Activated gamma-delta T cell treated with anti-CD3 and anti-CD28 coated beads, Interleukin-2, amount 50 U/mL, for 16 hours (primary cell): ENCODE measurements around the gene ZHX3.
"Not testable (repeated sequence)": the region's sequence is repeated elsewhere in the genome, so short reads cannot be mapped to it uniquely, and the experiment has no call there.

Source experiments
- DNase-seq: peaks from one replicate; pipeline ENCODE4 v3.0.0-alpha.2; 2020; ENCODE audit warnings: low read depth

ZHX3 gene

GRCh38 chr20:41330941-41331340 lies 13.4 kb upstream of the ZHX3 start:
- DNase-seq: no peak

DNA sequence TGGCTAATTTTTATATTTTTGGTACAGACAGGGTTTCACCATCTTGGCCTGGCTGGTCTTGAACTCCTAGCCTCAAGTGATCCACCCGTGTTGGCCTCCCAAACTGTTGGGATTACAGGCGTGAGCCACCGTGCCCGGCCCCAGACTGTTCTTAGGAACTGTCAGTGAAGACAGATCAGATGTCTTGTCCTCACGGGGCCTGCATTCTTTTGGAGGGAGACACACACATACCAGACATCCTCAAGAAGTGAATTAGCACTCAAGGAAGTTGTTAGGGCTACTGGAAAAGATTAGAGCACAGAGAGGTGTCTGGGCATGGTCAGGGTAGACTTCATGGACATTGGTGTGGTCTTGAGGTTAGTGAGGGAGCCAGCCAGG lies 12.8 kb upstream of the ZHX3 start:
- DNase-seq: no peak

DNA sequence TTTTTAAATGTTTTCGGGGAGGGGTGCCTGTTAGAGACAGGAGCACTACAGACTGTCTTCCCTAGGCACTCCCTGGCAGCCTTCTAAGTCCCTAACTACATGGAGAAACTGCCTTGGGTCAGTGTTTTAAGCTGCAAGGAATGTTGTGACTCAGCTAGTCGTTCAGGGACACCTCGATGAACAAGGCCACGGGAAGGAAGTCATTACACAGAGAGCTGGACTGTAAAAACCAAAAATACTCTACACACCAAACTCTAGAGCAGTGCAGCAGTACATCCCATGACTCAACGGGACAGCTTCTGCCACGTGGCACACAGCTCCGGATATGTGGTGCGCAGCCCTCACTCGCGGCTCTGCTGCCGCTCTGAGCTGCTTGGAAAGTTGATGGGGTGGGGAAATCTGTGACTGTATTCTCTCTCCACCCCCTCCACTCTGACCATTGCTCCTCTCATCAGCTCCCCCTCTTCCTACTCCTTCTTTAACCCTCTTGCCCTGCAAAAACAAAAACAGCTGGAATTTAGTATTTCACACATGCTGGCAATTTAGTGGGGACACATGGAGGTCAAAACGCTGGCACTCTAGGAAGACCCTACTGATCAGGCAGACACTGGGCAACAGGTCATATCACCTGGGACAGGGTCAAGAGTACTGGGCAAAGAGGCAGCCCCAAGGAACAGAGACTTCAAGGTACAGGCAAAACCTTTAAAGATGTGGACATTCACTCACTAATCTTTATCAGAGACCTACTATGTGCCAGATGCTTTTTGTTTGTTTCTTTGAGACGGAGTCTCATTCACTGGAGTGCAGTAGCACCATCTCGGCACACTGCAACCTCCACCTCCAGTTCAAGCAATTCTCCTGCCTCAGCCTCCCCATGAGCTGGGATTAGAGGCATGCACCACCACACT lies 12.2 kb upstream of the ZHX3 start:
- peak; percentile 43 for DNase-seq

GRCh38 chr20:41327178-41327577 lies 9.6 kb upstream of the ZHX3 start:
- DNase-seq: no peak

- DNase-seq: no peak
Measured at GRCh38 chr20:41320976-41321375, 3.4 kb upstream of the ZHX3 start.

DNA sequence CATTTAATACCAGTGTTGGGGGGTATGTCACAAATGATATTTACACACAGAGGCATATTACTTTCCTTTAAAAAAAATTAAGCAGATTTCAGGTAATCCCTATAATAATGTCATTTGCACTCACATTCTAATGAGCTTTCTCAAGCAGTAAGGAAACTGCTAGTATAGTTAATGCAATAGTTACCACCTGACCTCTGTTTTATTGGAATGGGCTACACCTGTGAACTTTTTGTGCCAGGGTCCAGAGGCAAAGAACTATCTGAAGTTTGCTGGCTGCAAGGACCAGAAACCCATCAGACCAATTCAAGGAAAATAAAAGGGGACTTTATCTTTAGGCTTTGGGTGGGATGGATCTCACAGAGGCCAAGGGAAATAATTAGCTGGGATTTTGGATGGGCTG lies 2.9 kb upstream of the ZHX3 start:
- no peak for DNase-seq

DNA sequence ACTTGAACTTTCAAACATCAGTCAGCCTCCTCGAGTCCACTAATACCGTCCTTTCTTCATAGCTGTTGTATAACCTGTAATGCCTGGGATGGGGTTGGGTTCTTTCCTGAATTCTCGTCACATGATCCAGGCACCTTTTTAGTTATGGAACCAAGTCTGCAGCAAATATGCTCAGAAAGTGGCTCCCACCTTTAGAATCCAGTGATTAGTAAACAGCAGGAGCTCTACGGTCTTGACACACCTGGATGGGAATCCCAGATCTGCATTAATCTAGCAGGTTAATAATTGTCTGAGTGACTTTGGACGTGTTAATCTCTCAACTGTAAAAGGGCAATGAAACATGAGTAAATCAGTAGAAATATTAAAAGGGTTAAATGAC lies 729 bp upstream of the ZHX3 start:
- no peak for DNase-seq

GRCh38 chr20:41316602-41317545 lies 657 bp downstream of the ZHX3 start:
- DNase-seq: peak; percentile 70

DNA sequence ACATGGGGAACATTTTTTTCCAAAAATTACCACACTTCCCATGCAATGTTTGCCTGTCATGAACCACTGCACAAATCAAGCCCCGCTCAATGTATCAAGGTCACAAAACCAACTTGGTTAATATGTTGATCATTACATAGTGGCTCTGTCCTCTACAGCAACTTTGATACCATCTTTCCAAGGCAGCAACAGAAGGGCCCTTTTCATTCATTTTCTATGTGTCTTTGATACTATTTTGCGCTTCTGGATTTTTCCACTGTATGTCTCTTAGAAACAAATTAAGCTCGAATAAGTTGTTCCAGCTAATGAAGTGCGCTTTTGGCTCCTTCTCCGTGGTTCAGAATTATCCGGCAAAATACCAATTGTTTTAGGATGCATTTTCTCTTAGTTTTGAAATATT lies 1.5 kb downstream of the ZHX3 start:
- DNase-seq: no peak

- no peak for DNase-seq
Measured at GRCh38 chr20:41314386-41314785, 3.1 kb downstream of the ZHX3 start.

DNA sequence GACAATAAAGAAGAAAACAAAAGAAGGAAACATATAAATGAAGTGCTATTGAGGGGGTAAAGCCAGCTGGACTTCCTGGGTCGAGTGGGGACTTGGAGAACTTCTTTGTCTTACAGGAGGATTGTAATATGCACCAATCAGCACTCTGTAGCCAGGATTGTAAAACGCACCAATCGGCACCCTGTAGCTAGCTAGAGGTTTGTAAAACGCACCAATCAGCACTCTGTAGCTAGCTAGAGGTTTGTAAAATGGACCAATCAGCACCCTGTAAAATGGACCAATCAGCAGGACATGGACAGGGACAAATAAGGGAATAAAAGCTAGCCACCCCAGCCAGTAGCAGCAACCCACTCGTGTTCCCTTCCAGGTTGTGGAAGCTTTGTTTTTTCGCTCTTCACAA lies 5.5 kb downstream of the ZHX3 start:
- DNase-seq: not testable (repeated sequence)

- DNase-seq: no peak
Measured at GRCh38 chr20:41309817-41310216, 7.7 kb downstream of the ZHX3 start.

DNA sequence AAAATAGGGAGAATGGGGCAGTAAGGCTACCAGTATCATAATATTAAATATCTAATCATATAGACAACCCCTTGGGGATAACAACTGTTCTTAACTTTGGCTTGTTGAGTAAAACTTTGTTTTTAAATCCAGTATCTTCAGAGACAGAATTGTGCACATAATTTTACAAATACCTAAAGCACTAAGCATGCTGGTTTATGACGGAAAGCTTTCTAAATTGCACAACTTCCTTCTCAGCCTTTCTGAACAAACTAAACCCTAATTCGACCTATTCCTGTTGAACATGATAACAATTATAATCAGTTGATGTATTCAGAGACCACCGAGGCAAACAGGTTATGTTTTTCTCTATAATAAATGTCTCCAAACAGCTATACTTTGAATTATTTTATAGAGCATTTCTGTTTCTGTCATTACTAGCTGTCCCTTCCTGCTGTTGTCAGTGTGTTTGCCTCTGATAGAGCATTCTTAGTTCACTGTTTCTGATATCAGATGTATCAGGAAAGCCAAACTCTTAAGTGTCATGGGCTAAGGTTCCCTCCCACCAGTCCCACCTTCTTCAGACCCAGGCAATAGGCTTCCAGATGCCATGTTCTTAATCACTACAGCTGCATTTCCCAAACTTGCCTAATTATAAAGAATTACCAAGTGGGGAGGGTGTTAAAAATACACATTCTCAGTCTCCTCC lies 8.7 kb downstream of the ZHX3 start:
- no peak for DNase-seq

- DNase-seq: no peak
Measured at GRCh38 chr20:41308290-41308711, 9.2 kb downstream of the ZHX3 start.

DNA sequence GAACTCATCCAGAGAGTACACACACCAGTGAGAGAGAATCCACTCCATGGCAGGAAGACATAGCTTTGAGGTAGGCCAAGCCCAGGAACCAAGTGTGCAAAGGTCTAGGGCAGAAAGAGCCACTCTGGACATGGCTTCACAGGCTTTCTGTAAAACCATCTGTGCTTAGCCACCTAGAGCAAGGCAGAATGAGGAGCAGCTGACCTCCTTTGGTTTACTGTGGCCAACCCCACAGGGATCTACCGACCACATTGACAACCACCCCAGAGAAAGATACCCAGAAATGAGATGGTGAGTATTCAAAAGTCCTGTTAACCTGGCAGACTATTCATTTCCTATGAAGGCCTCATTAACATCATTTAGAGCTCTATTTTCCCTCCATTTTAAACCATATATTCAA lies 10.5 kb downstream of the ZHX3 start:
- DNase-seq: no peak

GRCh38 chr20:41306061-41306727 lies 11.3 kb downstream of the ZHX3 start:
- no peak for DNase-seq

DNA sequence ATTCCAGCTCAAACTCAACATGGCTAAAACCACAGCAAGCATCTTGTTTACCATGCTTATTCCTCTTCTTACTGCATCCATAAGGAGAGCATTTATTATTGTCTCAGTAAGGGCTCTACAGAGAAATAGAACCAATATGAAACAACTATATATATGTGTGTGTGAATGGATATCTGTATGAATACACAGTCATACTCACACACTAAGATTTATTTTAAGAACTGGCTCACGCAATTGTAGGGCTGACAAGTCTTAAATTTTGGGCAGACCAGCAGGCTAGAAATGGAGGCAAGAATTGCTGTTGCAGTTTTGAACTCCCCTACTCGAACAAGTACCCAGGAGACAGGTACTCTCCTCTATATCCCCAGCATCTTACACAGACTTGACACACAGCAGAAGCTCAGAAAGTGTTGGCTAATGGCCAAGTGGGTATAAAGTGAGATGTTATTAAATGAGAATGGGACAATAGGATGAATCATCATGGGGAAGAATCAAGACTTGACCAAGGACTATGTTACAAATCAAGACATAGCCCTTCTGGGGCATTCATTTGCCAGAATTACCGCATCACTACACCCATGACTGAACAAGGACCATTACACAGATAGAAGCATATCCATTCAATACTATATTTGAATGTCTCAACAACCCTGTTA lies 13.0 kb downstream of the ZHX3 start:
- no peak for DNase-seq

GRCh38 chr20:41304002-41304401 lies 13.5 kb downstream of the ZHX3 start:
- DNase-seq: no peak

- DNase-seq: no peak
Measured at GRCh38 chr20:41300886-41301285, 16.6 kb downstream of the ZHX3 start.

GRCh38 chr20:41300383-41300782 lies 17.1 kb downstream of the ZHX3 start:
- DNase-seq: no peak

GRCh38 chr20:41299899-41300298 lies 17.6 kb downstream of the ZHX3 start:
- no peak for DNase-seq
